SW480 (cell line): ENCODE measurements around the gene NBEA.
"Not testable (repeated sequence)": the region's sequence is repeated elsewhere in the genome, so short reads cannot be mapped to it uniquely, and the experiment has no call there.

Experiments
- DNase-seq: peaks from one replicate; pipeline ENCODE4 v3.0.0-alpha.2; 2016; ENCODE audit warnings: low spot score

NBEA gene

GRCh38 chr13:35664747-35665146 is 722.7 kb downstream of the NBEA start:
- no peak for DNase-seq

GRCh38 chr13:35669321-35669720 is 727.3 kb downstream of the NBEA start:
- DNase-seq: no peak

GRCh38 chr13:35672611-35673010 is 730.5 kb downstream of the NBEA start:
- no peak for DNase-seq

GRCh38 chr13:35675651-35676050 is 733.6 kb downstream of the NBEA start:
- DNase-seq: no peak

GRCh38 chr13:35677863-35678262 is 735.8 kb downstream of the NBEA start:
- DNase-seq: not testable (repeated sequence)

GRCh38 chr13:35681685-35682084 is 739.6 kb downstream of the NBEA start:
- DNase-seq: no peak

GRCh38 chr13:35684432-35684831 is 742.4 kb downstream of the NBEA start:
- DNase-seq: no peak

GRCh38 chr13:35687336-35687735 is 745.3 kb downstream of the NBEA start:
- DNase-seq: no peak

- no peak for DNase-seq
Observed at GRCh38 chr13:35690581-35691207, 748.6 kb downstream of the NBEA start.

- no peak for DNase-seq
Observed at GRCh38 chr13:35693134-35693784, 751.2 kb downstream of the NBEA start.

- DNase-seq: no peak
Observed at GRCh38 chr13:35694031-35694430, 752.0 kb downstream of the NBEA start.

- DNase-seq: no peak
Observed at GRCh38 chr13:35694549-35695447, 752.7 kb downstream of the NBEA start.

- DNase-seq: no peak
Observed at GRCh38 chr13:35695448-35695770, 753.3 kb downstream of the NBEA start.

GRCh38 chr13:35697186-35697730 is 755.2 kb downstream of the NBEA start:
- peak; percentile 28 for DNase-seq

GRCh38 chr13:35698911-35699576 is 757.0 kb downstream of the NBEA start:
- DNase-seq: no peak

- DNase-seq: no peak
Observed at GRCh38 chr13:35699825-35700510, 757.9 kb downstream of the NBEA start.

- no peak for DNase-seq
Observed at GRCh38 chr13:35700671-35701070, 758.6 kb downstream of the NBEA start.

GRCh38 chr13:35702316-35702715 is 760.2 kb downstream of the NBEA start:
- DNase-seq: no peak

GRCh38 chr13:35703061-35703460 is 761.0 kb downstream of the NBEA start:
- DNase-seq: no peak

- DNase-seq: no peak
Observed at GRCh38 chr13:35704331-35704730, 762.3 kb downstream of the NBEA start.

- DNase-seq: peak; percentile 9
Observed at GRCh38 chr13:35706281-35706680, 764.2 kb downstream of the NBEA start.

- no peak for DNase-seq
Observed at GRCh38 chr13:35706721-35707120, 764.7 kb downstream of the NBEA start.
